ENCODE results near the gene SPEM2.

Gene SPEM2

GRCh38 chr17:7423679-7424078 is 1.7 kb upstream of the SPEM2 start:
- DNase-seq, result no peak

- DNase-seq, result no peak
Measured at GRCh38 chr17:7425756-7426155, 340 bp downstream of the SPEM2 start.

DNA sequence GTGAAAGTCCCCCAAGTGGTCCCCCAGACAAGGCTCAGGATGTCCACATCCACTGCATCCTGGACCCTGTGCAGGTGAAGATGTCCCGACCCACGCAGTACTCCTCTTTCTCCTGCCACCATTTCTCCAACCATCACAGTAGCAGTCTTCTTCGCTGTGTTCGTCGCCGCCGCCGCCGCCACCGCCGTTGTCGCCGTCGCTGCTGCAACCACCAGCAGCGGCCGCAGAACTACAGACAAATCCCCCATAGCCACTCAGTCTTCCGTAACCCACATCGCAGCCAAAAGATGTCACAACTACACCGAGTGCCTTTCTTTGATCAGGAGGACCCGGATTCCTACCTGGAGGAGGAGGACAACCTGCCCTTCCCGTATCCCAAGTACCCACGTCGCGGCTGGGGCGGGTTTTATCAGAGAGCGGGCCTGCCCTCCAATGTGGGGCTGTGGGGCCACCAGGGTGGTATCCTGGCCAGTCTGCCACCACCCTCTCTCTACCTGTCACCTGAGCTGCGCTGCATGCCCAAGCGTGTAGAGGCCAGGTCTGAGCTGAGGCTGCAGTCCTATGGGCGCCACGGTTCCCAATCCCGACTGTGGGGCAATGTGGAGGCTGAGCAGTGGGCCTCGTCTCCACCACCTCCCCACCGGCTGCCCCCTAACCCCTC is 917 bp downstream of the SPEM2 start:
- DNase-seq, result no peak

DNA sequence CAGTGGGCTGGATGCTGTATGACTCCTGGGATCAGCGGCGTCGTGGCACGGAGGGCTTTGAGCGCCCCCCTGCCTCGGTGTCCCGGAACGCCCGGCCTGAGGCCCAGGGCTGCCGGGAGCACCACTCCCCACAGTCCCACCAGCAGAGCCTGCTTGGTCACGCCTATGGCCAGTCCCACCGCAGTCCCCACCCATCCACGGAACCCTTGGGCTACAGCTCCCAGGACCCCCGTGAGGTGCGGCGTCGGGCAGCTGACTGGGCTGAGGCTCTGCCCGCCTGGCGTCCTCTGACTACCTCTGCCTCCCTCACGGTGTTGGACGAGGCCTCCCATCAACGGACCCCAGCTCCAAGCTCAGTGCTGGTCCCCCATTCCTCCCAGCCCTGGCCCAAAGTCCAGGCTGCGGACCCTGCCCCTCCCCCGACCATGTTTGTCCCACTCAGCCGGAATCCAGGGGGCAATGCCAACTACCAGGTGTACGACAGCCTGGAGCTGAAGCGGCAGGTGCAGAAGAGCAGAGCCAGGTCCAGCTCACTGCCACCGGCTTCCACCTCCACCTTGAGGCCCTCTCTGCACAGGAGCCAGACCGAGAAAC is 1.6 kb downstream of the SPEM2 start:
- DNase-seq, result no peak

DNA sequence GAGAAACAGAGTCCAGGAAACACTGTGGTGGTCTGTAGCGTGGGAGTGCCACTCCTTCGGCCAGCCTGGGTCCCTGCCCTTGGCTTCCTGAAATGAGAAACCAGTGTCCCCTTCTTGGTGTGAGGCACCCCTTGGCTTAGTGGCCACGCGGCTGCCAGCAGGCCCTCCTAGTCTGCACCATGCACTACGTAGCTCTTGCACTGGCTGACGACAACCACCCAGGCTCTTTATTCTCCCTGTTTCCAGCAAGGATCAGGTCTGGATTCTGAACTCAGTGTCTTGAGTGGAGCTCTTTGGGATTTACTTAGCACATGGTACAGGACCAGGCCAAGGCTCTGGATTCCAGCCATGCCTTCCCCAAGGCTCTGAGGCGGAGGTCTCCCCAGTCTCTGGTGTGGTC is 2.1 kb downstream of the SPEM2 start:
- no peak for DNase-seq

DNA sequence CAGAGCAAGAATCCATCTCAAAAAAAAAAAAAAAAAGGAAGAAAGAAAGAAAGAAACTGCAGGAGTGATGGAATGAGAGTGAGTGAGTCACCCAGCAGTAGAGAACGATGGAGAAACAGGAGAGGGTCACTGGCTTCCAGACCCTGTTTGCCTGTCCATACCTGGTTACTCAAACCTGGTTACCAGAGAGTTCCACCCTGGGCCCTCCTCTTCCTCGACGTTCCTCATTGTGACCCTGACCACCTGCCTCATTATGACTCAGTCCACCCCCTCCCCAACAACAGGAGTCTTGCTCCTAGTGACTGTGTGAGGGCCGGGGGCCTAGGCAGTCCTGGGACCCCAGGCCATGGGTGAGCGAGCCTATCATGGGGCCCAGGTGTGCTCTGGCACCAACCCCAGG is 3.1 kb downstream of the SPEM2 start, which contains the start of gene SPEM3:
Gene SPEM3 (plus strand): TSS at position 301 of the 400 bp plus-strand sequence. CDS start 46 bp downstream, at position 347.
- no peak for DNase-seq

- DNase-seq, result no peak
Measured at GRCh38 chr17:7429722-7430121, 4.3 kb downstream of the SPEM2 start.

DNA sequence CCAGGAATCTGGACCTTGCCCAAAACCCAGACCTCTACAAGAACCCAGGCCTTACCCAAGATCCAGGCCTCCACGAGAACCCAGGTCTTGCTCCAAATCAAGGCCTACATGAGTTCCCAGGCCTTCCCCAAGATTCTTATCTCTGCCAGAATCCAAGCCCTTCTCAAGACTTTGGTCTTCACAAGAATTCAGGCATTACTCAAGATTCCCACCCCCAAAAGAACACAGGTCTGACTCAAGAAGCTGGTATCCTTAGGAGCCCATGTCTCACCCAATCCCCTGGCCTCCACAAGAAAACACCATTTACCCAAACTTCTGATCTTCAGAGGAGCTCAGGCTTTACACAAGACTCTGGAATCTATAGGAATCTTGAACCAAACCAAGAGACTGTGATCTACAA is 5.8 kb downstream of the SPEM2 start:
- DNase-seq, result no peak

GRCh38 chr17:7432296-7432695 is 6.9 kb downstream of the SPEM2 start:
- no peak for DNase-seq

- DNase-seq, result peak; percentile 62
Measured at GRCh38 chr17:7435676-7436555, 10.5 kb downstream of the SPEM2 start.

GRCh38 chr17:7436556-7437368 is 11.3 kb downstream of the SPEM2 start:
- DNase-seq, result peak; percentile 83

GRCh38 chr17:7437369-7437863 is 12.0 kb downstream of the SPEM2 start:
- no peak for DNase-seq

- DNase-seq, result peak; percentile 76
Measured at GRCh38 chr17:7437950-7438614, 12.7 kb downstream of the SPEM2 start.

GRCh38 chr17:7438656-7439460 is 13.4 kb downstream of the SPEM2 start:
- no peak for DNase-seq

DNA sequence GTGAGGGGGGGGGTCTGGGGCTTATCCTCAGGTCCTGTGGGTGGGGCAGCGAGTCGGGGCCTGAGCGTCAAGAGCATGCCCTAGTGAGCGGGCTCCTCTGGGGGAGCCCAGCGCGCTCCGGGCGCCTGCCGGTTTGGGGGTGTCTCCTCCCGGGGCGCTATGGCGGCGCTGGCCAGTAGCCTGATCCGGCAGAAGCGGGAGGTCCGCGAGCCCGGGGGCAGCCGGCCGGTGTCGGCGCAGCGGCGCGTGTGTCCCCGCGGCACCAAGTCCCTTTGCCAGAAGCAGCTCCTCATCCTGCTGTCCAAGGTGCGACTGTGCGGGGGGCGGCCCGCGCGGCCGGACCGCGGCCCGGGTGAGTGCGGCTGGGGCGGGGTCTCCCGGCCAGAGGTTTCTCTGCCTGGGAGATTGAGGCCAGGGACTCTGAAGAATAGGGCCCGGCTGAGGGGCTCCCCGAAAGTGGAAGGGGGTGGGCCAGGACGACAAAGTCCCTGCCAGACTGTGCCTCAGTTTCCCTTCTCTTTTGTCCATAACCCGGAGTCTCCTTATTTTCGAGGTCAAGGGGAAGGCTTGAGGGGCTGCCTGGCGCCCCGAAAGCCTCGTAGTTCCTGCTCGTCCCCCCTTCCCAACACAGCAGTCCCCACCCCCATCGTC is 14.2 kb downstream of the SPEM2 start, which contains the start of gene FGF11:
Gene FGF11 (plus strand): TSS at position 51 of the 651 bp plus-strand sequence. CDS start 109 bp downstream, at position 160.
- no peak for DNase-seq

GRCh38 chr17:7440113-7440833 is 14.9 kb downstream of the SPEM2 start:
- peak; percentile 75 for DNase-seq

DNA sequence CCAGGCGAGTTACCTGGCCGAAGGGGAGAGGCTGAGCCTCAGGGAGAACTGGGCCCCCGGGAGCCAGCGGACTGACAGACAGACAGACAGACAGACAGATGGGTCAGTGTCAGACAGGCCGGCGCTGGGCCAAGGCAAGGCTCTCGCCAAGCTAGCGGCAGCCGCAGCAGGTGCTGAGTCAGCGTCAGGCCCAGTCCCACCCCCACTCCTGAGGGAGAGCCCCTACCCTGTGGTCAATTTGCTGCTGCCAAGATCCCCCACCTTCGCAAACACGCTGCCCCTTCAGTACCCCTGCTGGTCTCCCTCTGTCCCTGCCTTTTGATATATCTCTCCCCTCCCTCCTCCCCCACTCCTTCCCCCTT is 15.4 kb downstream of the SPEM2 start:
- DNase-seq, result peak; percentile 83

DNA sequence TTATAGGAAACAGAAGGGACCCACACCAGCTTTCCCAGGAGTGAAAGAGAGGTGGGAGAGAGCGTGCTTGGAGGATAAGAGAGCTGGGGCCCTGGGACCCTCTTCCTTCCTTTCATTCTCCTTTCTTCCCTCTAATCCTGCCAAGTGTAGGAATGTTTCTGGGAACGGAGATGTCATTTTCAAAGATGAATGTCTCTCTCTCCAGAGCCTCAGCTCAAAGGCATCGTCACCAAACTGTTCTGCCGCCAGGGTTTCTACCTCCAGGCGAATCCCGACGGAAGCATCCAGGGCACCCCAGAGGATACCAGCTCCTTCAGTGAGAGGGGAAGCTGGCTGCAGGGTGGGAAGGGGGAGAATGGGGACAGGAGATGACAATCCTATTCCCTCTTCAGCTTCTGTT is 15.8 kb downstream of the SPEM2 start:
- DNase-seq, result no peak

DNA sequence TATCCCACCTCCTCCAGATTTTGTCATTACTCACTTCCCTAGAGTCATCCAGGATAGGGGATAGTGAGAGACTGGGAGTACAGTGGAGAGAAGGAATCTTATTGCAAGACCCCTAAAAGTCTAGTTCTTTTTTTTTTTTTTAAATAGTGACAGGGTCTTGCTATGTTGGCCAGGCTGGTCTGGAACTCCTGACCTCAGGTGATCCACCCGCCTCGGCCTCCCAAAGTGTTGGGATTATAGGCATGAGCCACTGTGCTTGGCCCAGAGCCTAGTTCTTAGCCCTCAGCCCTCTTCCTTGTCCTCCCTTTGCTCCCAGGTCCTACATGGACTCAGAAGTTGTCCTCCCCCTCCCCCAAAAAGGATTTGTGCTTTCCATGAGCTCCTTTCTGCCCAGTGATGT is 16.7 kb downstream of the SPEM2 start:
- no peak for DNase-seq
